Caco-2 (cell line): ENCODE measurements around the gene TXNRD1. TPM values are rescaled to one million over a fixed set of nuclear protein-coding genes. Genes with fewer than 3 reads are reported as not detected.

Source experiments
- BruUV-seq: library from RNA; stranded (reverse); fragments of 400-500 nt; replicated peaks from 2 replicates; lab custom pipeline; 2021; lab: Mats Ljungman, UMichigan
- CTCF ChIA-PET: fragments of 300-600 bp; sonication (Branson Sonifier 250); formaldehyde crosslinking; loops from one replicate; lab custom pipeline; 2022; ENCODE audit warnings: antibody characterized with exemption; lab: Charles Lee
- POLR2A ChIA-PET: fragments of 300-600 bp; sonication (Branson Sonifier 250); formaldehyde crosslinking; loops from one replicate; lab custom pipeline; 2022; ENCODE audit warnings: antibody characterized with exemption; lab: Charles Lee
- DNase-seq, 2 experiments: peaks; one replicate each; pipeline versions ENCODE4 v3.0.0 to v3.0.0-alpha.2; 2020 to 2022
- H3K27me3 ChIP-seq: replicated peaks from 2 replicates; pipeline ENCODE4 v1.6.0; 2011; ENCODE audit warnings: low read length; ENCODE audit not compliant: control insufficient read depth, insufficient read depth
- H3K36me3 ChIP-seq: 2 replicates; pipeline ENCODE4 v1.5.1; 2011; ENCODE audit warnings: low read length; ENCODE audit not compliant: control insufficient read depth, insufficient read depth
- H3K4me1 ChIP-seq: fragments of 250-450 bp; sonication (Bioruptor Pico); 2 replicates; pipeline ENCODE4 v1.5.1; 2020; ENCODE audit warnings: mild to moderate bottlenecking
- H3K4me3 ChIP-seq: 2 replicates; pipeline ENCODE4 v1.5.1; 2011; ENCODE audit warnings: low read depth, mild to moderate bottlenecking, control low read depth, low read length
- H3K9me3 ChIP-seq: fragments of 250-450 bp; sonication (Bioruptor Pico); 2 replicates; pipeline ENCODE4 v1.5.1; 2020; ENCODE audit warnings: mild to moderate bottlenecking, moderate library complexity
- H3K27ac Mint-ChIP-seq: one replicate; pipeline ENCODE4 v1.8.0; 2022; ENCODE audit warnings: mixed read lengths; ENCODE audit not compliant: unreplicated experiment
- H3K27me3 Mint-ChIP-seq: one replicate; pipeline ENCODE4 v1.8.0; 2022; ENCODE audit warnings: mixed read lengths; ENCODE audit not compliant: insufficient read depth, unreplicated experiment
- H3K36me3 Mint-ChIP-seq: one replicate; pipeline ENCODE4 v1.8.0; 2022; ENCODE audit warnings: mild to moderate bottlenecking, mixed read lengths; ENCODE audit not compliant: insufficient read depth, unreplicated experiment
- H3K4me1 Mint-ChIP-seq: one replicate; pipeline ENCODE4 v1.8.0; 2022; ENCODE audit warnings: low read depth, mixed read lengths; ENCODE audit not compliant: unreplicated experiment
- H3K4me3 Mint-ChIP-seq: one replicate; pipeline ENCODE4 v1.8.0; 2022; ENCODE audit warnings: mild to moderate bottlenecking, moderate library complexity, mixed read lengths; ENCODE audit not compliant: unreplicated experiment
- H3K9me3 Mint-ChIP-seq: one replicate; pipeline ENCODE4 v1.8.0; 2022; ENCODE audit warnings: mixed read lengths; ENCODE audit not compliant: unreplicated experiment
- CTCF ChIP-seq, 2 experiments: fragments of 200-600 bp in 1 of 2; IDR thresholded peaks; 1 replicate in 1 of 2; 2 replicates in 1 of 2; pipeline versions ENCODE4 v1.5.1 to v1.8.0; 2011 to 2022; ENCODE audit warnings: antibody characterized with exemption in 1 of 2, control low read depth in 1 of 2, inconsistent platforms in 1 of 2, low read depth in 1 of 2, low read length in 1 of 2, mild to moderate bottlenecking in 1 of 2, moderate library complexity in 1 of 2; ENCODE audit not compliant: insufficient read depth in 1 of 2, severe bottlenecking in 1 of 2, unreplicated experiment in 1 of 2
- intact Hi-C: fragments of 100-400 bp; cut with micrococcal nuclease; formaldehyde crosslinking; loops from one replicate; pipeline ENCODE4 v1.10.0; 2022; ENCODE audit not compliant: unreplicated experiment
- total RNA-seq: library from RNA; stranded (reverse); gene quantifications from 2 replicates; pipeline ENCODE4 v1.2.3, GENCODE V29; 2022

The TXNRD1 gene
- total RNA-seq, 1 experiment from 2014 or later: 115 TPM

GRCh38 chr12:104250366-104251125, 35.0 kb downstream of the TXNRD1 start:
- ChIA-PET CTCF (no interaction called here), POLR2A (no interaction called here)
- no peak for DNase-seq
- H3K36me3 Mint-ChIP-seq: no peaks in the 10 kb centered on the region
- no peak overlapping the region for H3K4me3 Mint-ChIP-seq
- no peaks in the 10 kb centered on the region for H3K27me3 ChIP-seq
- H3K4me3 ChIP-seq: no peak overlapping the region
- BruUV-seq: no TSS peak
- no peaks in the 10 kb centered on the region for H3K4me1 ChIP-seq
- H3K27me3 Mint-ChIP-seq: no peaks in the 10 kb centered on the region
- no peaks in the 10 kb centered on the region for H3K36me3 ChIP-seq
- TF ChIP-seq CTCF (IDR thresholded peaks at IDR 0.05; ENCODE audit: insufficient read depth in 1 of 2, low read depth in 1 of 2, low read length in 1 of 2, severe bottlenecking in 1 of 2, unreplicated experiment in 1 of 2): no peak
- H3K4me1 Mint-ChIP-seq: no peaks in the 10 kb centered on the region
- no peaks in the 10 kb centered on the region for H3K9me3 ChIP-seq
- no peak overlapping the region for H3K27ac Mint-ChIP-seq
- intact Hi-C loops: no loop called here
- no peaks in the 10 kb centered on the region for H3K9me3 Mint-ChIP-seq

GRCh38 chr12:104257913-104258472, 42.4 kb downstream of the TXNRD1 start:
- no peaks in the 10 kb centered on the region for H3K36me3 ChIP-seq
- no peak for TF ChIP-seq CTCF (IDR thresholded peaks at IDR 0.05; ENCODE audit: insufficient read depth in 1 of 2, low read depth in 1 of 2, low read length in 1 of 2, severe bottlenecking in 1 of 2, unreplicated experiment in 1 of 2)
- H3K9me3 ChIP-seq: no peaks in the 10 kb centered on the region
- no TSS peak for BruUV-seq
- Mint-ChIP-seq H3K9me3 (no peaks in the 10 kb centered on the region), H3K27ac (no peak overlapping the region), H3K36me3 (no peaks in the 10 kb centered on the region), H3K27me3 (no peaks in the 10 kb centered on the region), H3K4me3 (no peak overlapping the region), H3K4me1 (no peaks in the 10 kb centered on the region)
- no peaks in the 10 kb centered on the region for H3K27me3 ChIP-seq
- H3K4me1 ChIP-seq: no peaks in the 10 kb centered on the region
- ChIA-PET POLR2A (no interaction called here), CTCF (no interaction called here)
- no peak overlapping the region for H3K4me3 ChIP-seq
- intact Hi-C loops: no loop called here
- no peak for DNase-seq

GRCh38 chr12:104258476-104259067, 43.0 kb downstream of the TXNRD1 start:
- DNase-seq: no peak
- Mint-ChIP-seq H3K9me3 (no peaks in the 10 kb centered on the region), H3K36me3 (no peaks in the 10 kb centered on the region), H3K27ac (no peak overlapping the region), H3K4me1 (no peaks in the 10 kb centered on the region), H3K4me3 (no peak overlapping the region), H3K27me3 (no peaks in the 10 kb centered on the region)
- BruUV-seq: no TSS peak
- no peaks in the 10 kb centered on the region for H3K36me3 ChIP-seq
- H3K27me3 ChIP-seq: no peaks in the 10 kb centered on the region
- no peaks in the 10 kb centered on the region for H3K9me3 ChIP-seq
- intact Hi-C loops: no loop called here
- ChIA-PET POLR2A (no interaction called here), CTCF (no interaction called here)
- no peak overlapping the region for H3K4me3 ChIP-seq
- no peaks in the 10 kb centered on the region for H3K4me1 ChIP-seq
- TF ChIP-seq CTCF (IDR thresholded peaks at IDR 0.05; ENCODE audit: insufficient read depth in 1 of 2, low read depth in 1 of 2, low read length in 1 of 2, severe bottlenecking in 1 of 2, unreplicated experiment in 1 of 2): no peak
